IPS-15b (cell line): Measurements from ENCODE around the gene MYOF.

Experiments used
- H3K27me3 ChIP-seq: one replicate; pipeline ENCODE4 v1.6.1; 2013; ENCODE audit warnings: low read length; ENCODE audit not compliant: control insufficient read depth, insufficient read depth
- H3K36me3 ChIP-seq: one replicate; pipeline ENCODE4 v1.6.1; 2013; ENCODE audit warnings: low read length; ENCODE audit not compliant: control insufficient read depth, insufficient read depth
- H3K4me1 ChIP-seq: one replicate; pipeline ENCODE4 v1.6.1; 2013; ENCODE audit warnings: mild to moderate bottlenecking, low read length; ENCODE audit not compliant: control insufficient read depth, insufficient read depth
- H3K4me3 ChIP-seq: one replicate; pipeline ENCODE4 v1.5.1; 2013; ENCODE audit warnings: low read depth, low read length
- H3K9ac ChIP-seq: one replicate; pipeline ENCODE4 v1.6.1; 2013; ENCODE audit warnings: low read depth, mild to moderate bottlenecking, low read length
- H3K9me3 ChIP-seq: one replicate; pipeline ENCODE4 v1.6.1; 2013; ENCODE audit warnings: mild to moderate bottlenecking, low read length; ENCODE audit not compliant: control insufficient read depth, insufficient read depth

MYOF gene

GRCh38 chr10:93272884-93273675, 209.1 kb downstream of the MYOF start:
- Histone ChIP-seq H3K4me1 (peaks cover 16% of the 10 kb centered on the region), H3K9ac (peak overlapping the region; percentile 70), H3K27me3 (no peaks in the 10 kb centered on the region), H3K4me3 (peak overlapping the region; percentile 36), H3K36me3 (no peaks in the 10 kb centered on the region), H3K9me3 (peaks cover 15% of the 10 kb centered on the region)

- no peak overlapping the region for H3K9ac ChIP-seq
- H3K4me1 ChIP-seq = peaks cover 16% of the 10 kb centered on the region
- no peaks in the 10 kb centered on the region for H3K36me3 ChIP-seq
- H3K27me3 ChIP-seq = no peaks in the 10 kb centered on the region
- H3K9me3 ChIP-seq = peaks cover 15% of the 10 kb centered on the region
- H3K4me3 ChIP-seq = no peak overlapping the region
Measured at GRCh38 chr10:93271347-93271746, 210.8 kb downstream of the MYOF start.

GRCh38 chr10:93269281-93269680, 212.9 kb downstream of the MYOF start:
- H3K4me3 ChIP-seq = no peak overlapping the region
- H3K9ac ChIP-seq = no peak overlapping the region
- H3K27me3 ChIP-seq = no peaks in the 10 kb centered on the region
- H3K36me3 ChIP-seq = no peaks in the 10 kb centered on the region
- H3K4me1 ChIP-seq = peaks cover 16% of the 10 kb centered on the region
- peaks cover 15% of the 10 kb centered on the region for H3K9me3 ChIP-seq

GRCh38 chr10:93268021-93268420, 214.1 kb downstream of the MYOF start:
- Histone ChIP-seq H3K36me3 (no peaks in the 10 kb centered on the region), H3K27me3 (no peaks in the 10 kb centered on the region), H3K9ac (no peak overlapping the region), H3K9me3 (peaks cover 15% of the 10 kb centered on the region), H3K4me3 (no peak overlapping the region), H3K4me1 (peaks cover 12% of the 10 kb centered on the region)

- Histone ChIP-seq H3K36me3 (no peaks in the 10 kb centered on the region), H3K4me3 (no peak overlapping the region), H3K9me3 (peaks cover 15% of the 10 kb centered on the region), H3K4me1 (peaks cover 8% of the 10 kb centered on the region), H3K9ac (no peak overlapping the region), H3K27me3 (no peaks in the 10 kb centered on the region)
Measured at GRCh38 chr10:93267521-93267920, 214.6 kb downstream of the MYOF start.

- no peaks in the 10 kb centered on the region for H3K27me3 ChIP-seq
- H3K9me3 ChIP-seq = peaks cover 15% of the 10 kb centered on the region
- H3K4me3 ChIP-seq = no peak overlapping the region
- no peak overlapping the region for H3K9ac ChIP-seq
- no peaks in the 10 kb centered on the region for H3K36me3 ChIP-seq
- H3K4me1 ChIP-seq = peaks cover 6% of the 10 kb centered on the region
Measured at GRCh38 chr10:93266858-93267257, 215.3 kb downstream of the MYOF start.

GRCh38 chr10:93261961-93262610, 220.0 kb downstream of the MYOF start:
- Histone ChIP-seq H3K9me3 (no peaks in the 10 kb centered on the region), H3K36me3 (no peaks in the 10 kb centered on the region), H3K4me1 (no peaks in the 10 kb centered on the region), H3K4me3 (no peak overlapping the region), H3K9ac (no peak overlapping the region), H3K27me3 (no peaks in the 10 kb centered on the region)

- Histone ChIP-seq H3K9me3 (no peaks in the 10 kb centered on the region), H3K4me1 (no peaks in the 10 kb centered on the region), H3K27me3 (no peaks in the 10 kb centered on the region), H3K36me3 (no peaks in the 10 kb centered on the region), H3K9ac (no peak overlapping the region), H3K4me3 (no peak overlapping the region)
Measured at GRCh38 chr10:93261089-93261488, 221.0 kb downstream of the MYOF start.

GRCh38 chr10:93259126-93259525, 223.0 kb downstream of the MYOF start:
- Histone ChIP-seq H3K27me3 (no peaks in the 10 kb centered on the region), H3K36me3 (no peaks in the 10 kb centered on the region), H3K9ac (no peak overlapping the region), H3K9me3 (no peaks in the 10 kb centered on the region), H3K4me3 (no peak overlapping the region), H3K4me1 (no peaks in the 10 kb centered on the region)
